ENCODE results near the gene CDKN1C. TPM values are rescaled to one million over a fixed set of nuclear protein-coding genes. Genes with fewer than 3 reads are reported as not detected.

The CDKN1C gene
- 9.3 TPM for polyA plus RNA-seq (2013, experiment 1 of 2; ENCODE audit: insufficient read length)
- polyA plus RNA-seq (2013, experiment 2 of 2; ENCODE audit: insufficient read length), result 15.3 TPM

DNA sequence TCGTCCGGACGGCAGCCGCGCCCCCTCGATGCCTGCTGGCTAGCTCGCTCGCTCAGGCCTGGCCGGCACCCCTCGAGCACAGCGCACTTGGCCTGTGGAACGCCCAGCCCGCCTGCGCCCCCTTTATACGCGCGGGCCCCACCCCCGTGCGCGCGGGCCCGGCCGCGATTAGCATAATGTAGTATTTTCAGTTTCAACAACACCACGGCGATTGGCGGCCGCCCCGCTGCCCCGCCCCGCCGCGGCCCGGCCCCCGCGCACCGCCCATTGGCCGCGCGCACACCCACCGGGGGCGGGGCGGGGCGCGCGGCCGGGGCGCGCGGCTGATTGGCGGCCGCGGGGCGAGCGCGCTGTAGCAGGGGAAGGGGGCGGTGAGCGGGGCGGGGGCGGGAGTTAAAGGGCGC is at the start of gene CDKN1C:
Gene CDKN1C, minus strand, starts transcription at position 98 of the 404 bp plus-strand sequence. CDS start 319 bp downstream, outside the sequence.
- DNase-seq, result peak; percentile 84

GRCh38 chr11:2934611-2935239 is 49.1 kb upstream of the CDKN1C start:
- DNase-seq, result no peak

DNA sequence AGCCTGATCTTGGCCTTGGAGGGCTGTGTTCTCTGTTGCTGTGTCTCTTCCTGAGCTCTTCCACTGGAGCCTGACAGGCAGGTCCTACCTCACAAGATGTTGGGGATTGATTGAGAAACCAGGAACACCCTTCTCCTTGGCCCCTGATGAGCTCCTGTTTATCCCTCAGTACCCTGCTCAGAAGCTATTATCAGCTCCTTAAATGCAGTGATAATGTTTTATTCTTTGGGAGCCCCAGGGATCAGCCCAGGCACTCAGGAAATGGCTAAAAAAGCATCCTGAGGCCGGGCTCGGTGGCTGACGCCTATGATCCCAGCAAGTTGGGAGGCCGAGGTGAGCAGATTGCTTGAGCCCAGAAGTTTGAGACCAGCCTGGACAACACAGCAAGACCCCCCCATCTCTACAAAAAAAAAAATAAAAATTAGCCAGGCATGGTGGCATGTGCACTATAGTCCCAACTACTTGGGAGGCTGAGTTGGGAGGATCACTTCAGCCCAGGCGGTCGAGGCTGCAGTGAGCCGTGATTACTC is 48.5 kb upstream of the CDKN1C start:
- DNase-seq, result no peak

DNA sequence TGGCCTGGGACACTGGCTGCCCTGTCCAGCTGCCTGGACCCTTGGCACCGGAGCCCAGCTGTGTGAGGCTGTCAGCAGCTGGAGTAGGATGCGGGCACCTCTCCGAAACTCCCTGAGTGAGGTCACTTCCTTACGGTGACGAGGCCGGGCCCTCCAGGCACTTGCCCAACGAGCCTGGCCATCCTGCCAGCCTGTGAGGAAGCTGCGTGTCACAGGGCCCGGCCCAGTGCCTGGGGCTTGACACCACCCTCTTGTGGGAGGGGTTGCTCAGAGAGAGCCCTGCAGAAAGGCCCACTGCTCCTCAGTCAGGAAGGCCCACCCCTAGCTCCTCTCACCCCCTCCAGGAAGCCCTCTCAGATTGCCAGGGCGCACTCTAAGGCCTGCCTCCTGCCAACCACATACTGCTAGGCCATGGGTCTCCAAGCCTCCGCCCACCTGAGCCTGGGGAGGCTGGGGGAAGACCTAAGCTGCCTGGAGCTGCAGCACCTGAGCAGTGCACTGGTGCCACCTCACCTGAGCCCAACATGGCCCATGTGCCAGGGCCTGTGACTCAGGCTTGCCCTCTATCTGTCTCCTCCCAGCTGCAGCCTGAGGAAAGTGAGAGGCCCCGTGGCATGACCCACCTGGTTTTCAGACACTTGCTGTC is 47.9 kb upstream of the CDKN1C start:
- DNase-seq, result peak; percentile 73

GRCh38 chr11:2932850-2933251 is 47.3 kb upstream of the CDKN1C start:
- DNase-seq, result peak; percentile 27

DNA sequence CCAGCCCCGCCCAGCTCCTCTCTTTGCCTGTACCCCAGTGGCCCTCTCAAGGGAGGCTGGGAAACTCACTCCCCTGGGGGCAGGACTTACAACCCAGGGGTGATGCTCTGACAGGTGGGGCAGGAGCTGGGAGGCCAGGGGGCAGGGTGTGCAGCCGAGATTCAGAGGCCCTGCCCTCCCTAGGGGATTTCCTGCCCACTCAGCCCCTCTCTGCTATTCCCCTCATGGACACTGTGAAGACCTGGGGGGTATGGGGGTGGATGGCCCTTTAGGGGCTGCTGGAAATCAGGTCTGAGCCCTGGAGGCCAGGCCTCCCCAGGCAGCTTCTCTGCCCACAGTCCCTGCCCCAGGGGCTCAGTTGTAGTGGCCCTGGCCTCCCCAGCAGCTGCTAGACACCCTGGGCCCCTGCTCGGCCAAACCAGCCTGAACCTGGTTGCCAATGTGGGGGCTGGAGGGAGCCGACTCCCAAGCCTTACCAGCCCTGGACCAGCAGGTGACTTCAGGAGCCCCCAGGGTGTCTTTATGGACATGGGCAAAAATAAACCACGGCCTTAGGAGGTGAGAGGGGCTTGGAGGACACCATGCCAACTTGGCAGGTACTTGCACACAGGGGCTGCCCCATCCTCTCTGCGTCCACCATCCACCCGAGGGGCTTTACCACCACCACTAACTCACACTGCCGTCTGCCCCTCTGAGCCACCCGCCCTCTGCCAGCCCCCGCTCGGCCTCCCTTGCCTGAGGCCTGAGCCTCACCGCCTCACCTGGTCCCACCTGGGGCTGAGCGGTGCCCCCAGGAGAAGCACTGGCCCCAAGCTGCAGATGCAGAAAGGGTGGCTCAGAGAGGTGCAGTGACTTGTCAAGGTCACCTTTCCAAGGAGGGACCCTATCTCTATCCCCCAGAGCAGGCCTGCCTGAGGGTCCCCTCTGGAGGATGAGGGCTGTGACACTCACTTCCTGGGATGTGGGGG is 46.5 kb upstream of the CDKN1C start:
- no peak for DNase-seq

GRCh38 chr11:2931420-2931746 is 45.8 kb upstream of the CDKN1C start:
- no peak for DNase-seq

DNA sequence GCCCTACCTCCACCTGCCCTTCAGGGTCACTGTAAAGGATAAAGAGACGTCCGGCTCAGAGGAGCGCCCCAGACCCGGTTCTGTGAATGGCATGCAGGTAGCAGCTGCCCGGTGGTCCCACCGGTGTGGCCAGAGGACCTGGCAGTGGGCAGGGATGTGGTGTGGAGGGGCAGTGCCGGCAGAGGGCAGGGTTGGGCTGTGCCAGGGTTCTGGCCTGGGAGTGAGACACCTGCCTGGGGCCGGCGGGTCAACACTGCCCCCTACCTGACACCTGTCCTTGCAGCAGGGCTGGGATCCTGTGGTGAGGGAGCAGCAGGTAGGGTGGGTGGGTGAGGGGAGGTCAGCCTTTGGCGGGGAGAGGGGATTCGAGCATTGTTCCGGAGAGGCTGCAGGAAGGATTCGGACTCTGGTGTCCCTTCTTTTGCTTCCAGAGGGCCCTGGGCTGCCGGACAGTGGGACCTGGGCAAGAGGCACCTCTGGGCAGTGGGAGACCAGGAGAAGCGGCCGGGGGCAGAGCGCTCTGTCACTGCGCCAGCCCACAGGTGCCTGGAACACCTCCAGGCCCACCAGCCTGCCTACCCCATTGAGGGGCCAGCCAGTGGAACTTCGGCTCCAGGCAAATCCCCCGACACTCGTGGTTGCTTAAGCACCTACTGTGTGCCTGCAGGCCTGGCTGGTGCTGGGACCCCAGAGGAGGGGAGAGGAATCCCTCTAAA is 45.3 kb upstream of the CDKN1C start:
- DNase-seq, result peak; percentile 35

GRCh38 chr11:2929950-2930703 is 44.6 kb upstream of the CDKN1C start:
- DNase-seq, result peak; percentile 78

GRCh38 chr11:2929531-2929949 is 44.0 kb upstream of the CDKN1C start:
- peak; percentile 82 for DNase-seq

DNA sequence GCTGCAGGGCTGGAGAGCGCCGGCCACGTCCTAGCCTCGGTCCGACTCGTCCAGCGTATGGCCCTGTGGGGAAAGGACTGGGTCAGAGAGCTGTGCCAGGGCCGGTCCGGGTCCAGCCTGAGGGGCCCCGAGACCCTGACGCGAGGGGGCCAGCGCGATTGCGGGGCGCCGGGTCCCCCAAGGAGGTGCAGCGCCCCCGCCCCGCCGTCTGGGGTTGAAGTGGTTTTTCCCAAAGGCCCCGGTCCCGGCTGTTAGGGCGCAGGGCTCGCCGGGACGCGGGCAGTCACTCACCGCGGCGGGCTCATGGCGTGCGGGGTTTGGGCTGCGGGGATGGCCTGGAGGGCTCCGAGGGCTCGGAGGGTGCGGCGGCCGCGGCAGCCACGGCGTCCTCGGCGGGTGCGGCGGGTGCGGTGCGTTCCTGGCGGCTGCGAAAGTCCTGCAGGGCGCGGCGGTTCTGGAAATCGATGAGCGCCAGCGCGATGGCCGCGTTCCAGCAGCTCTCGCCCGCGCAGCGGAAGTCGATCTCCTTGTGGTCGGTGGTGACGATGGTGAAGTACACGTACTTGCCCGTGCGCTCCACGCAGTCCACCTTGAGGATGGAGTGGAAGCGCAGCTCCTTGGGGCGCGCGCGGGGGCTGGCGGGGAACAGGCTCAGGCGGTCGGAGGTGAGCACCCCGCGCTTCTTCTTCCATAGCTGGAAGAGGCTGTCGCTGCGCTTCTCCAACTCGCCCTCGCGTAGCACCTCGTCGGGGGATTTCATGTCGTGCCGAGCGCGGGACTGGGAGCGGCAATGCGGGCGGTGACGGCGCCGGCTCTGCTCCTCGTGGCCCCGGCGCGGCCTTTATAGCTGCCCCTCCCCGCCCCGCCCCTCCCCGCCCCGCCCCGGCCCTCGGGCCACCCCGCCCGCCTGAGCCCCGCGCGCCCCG is 43.3 kb upstream of the CDKN1C start, which contains the start of gene PHLDA2:
Gene PHLDA2, minus strand, starts transcription at position 816 of the 926 bp plus-strand sequence. Its CDS starts 56 bp downstream, at position 760.
- peak; percentile 68 for DNase-seq

GRCh38 chr11:2927851-2928604 is 42.5 kb upstream of the CDKN1C start:
- peak; percentile 49 for DNase-seq

- no peak for DNase-seq
Measured at GRCh38 chr11:2927121-2927800, 41.7 kb upstream of the CDKN1C start.

- no peak for DNase-seq
Measured at GRCh38 chr11:2926611-2927051, 41.1 kb upstream of the CDKN1C start.

GRCh38 chr11:2924821-2925675 is 39.5 kb upstream of the CDKN1C start:
- DNase-seq, result no peak

DNA sequence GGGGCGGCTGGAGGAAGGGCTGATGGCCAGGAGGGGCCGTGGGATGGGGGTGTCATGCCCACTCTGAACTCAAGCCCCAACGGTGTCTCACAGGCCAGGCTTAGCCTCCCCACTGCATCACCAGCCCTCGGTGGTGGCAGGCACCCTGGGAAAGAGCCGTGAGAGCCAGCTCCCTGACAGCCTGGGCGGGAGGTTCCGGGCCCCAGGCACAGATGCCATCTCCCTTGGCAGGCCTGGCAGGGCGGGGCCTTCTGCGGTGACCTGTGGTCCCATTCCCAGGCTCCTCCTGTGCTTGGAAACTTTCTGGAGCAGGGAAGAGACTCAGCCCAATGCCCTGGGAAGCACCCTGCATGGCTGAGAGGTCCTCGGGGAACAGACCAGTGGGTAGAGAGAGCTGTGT is 38.8 kb upstream of the CDKN1C start:
- no peak for DNase-seq
